K562 (cell line): ENCODE data around the gene GGACT. TPM values are rescaled to one million over a fixed set of nuclear protein-coding genes. Genes with fewer than 3 reads are reported as not detected.

ENCODE experiments used
- HMG20A ChIP-seq: fragments of 450-650 bp; formaldehyde crosslinking; conservative IDR thresholded peaks from 2 replicates; pipeline ENCODE4 v1.4.0; 2020; ENCODE audit warnings: mild to moderate bottlenecking, mixed read lengths
- KLF16 ChIP-seq: IDR thresholded peaks from 2 replicates; pipeline ENCODE4 v1.6.1; 2016; ENCODE audit warnings: antibody characterized with exemption
- MAFK ChIP-seq: IDR thresholded peaks from 2 replicates; pipeline ENCODE4 v1.6.1; 2011; ENCODE audit warnings: low read length, improper control_type of control experiment
- MGA ChIP-seq: fragments of 450-650 bp; IDR thresholded peaks from 2 replicates; pipeline ENCODE4 v1.6.1; 2016; ENCODE audit warnings: mild to moderate bottlenecking, moderate library complexity
- RBFOX2 ChIP-seq: fragments of 200-400 bp; formaldehyde crosslinking; IDR thresholded peaks from 2 replicates; pipeline ENCODE4 v1.6.1; 2017; ENCODE audit warnings: low read depth, mild to moderate bottlenecking, low read length, moderate library complexity
- RBM15 ChIP-seq: fragments of 200-400 bp; formaldehyde crosslinking; IDR thresholded peaks from 2 replicates; pipeline ENCODE4 v1.6.1; 2018; ENCODE audit warnings: mild to moderate bottlenecking, low read length, moderate library complexity; ENCODE audit not compliant: insufficient read depth
- THRA ChIP-seq: fragments of 450-650 bp; IDR thresholded peaks from 2 replicates; pipeline ENCODE4 v1.6.1; 2017; ENCODE audit warnings: mild to moderate bottlenecking, moderate library complexity
- ZBTB5 ChIP-seq: fragments of 450-650 bp; IDR thresholded peaks from 2 replicates; pipeline ENCODE4 v1.6.1; 2017; ENCODE audit warnings: antibody characterized with exemption
- ZNF445 ChIP-seq: fragments of 250-450 bp; sonication (Bioruptor Pico); IDR thresholded peaks from 2 replicates; pipeline ENCODE4 v1.4.0; 2020; ENCODE audit warnings: low read depth, mild to moderate bottlenecking, moderate library complexity
- polyA plus RNA-seq, 8 experiments: library from polyadenylated mRNA; depleted of rRNA in 4 of 8; stranded (reverse) in 5 of 8; unstranded in 3 of 8; fragments of >200 nt; fragmentation: Nextera tagmentation in 2 of 8; fragmentation: Illumina TruSeq in 1 of 8; extraction: Ambion mirVana in 2 of 8; extraction: Trizol in 1 of 8; gene quantifications; 2 replicates each; pipeline versions ENCODE4 v1.2.1 to v1.2.3, GENCODE V29; 2011 to 2014; ENCODE audit warnings: inconsistent platforms in 1 of 8, missing spikeins in 1 of 8
- total RNA-seq, 7 experiments: library from RNA; depleted of rRNA in 6 of 7; stranded (reverse); fragments of >200 nt in 6 of 7; fragmentation: Illumina TruSeq in 2 of 7; extraction: Trizol in 2 of 7; gene quantifications; 2 replicates each; pipeline versions ENCODE4 v1.2.1 to v1.2.3, GENCODE V29; 2011 to 2021; ENCODE audit warnings: low replicate concordance in 1 of 7

Gene GGACT
- total and polyA plus RNA-seq, 9 of the 15 experiments (the other 6 are each of a cell fraction or from before 2014, with no cell fraction given): 0.20 to 3.2 (median 1.7) TPM

GRCh38 chr13:100537486-100537885, 51.1 kb downstream of the GGACT start (continued):
- no peak for TF ChIP-seq MGA
- TF ChIP-seq ZBTB5: no peak
- TF ChIP-seq ZNF445 (CRISPR knock-in tag): no peak
- no peak for TF ChIP-seq MAFK
- no peak for TF ChIP-seq THRA
- no peak for TF ChIP-seq RBFOX2
- TF ChIP-seq RBM15: no peak
- no peak for TF ChIP-seq HMG20A
- no peak for TF ChIP-seq KLF16
- TF ChIP-seq, all 486 proteins: peak for 0
